ENCODE results near the gene CALM3.

GRCh38 chr19:46633130-46633529, 32.0 kb downstream of the CALM3 start:
- TF ChIP-seq ZNF274 (IDR thresholded peaks at IDR 0.05; ENCODE audit: low read depth, low read length): no peak
- TF ChIP-seq YY1 (IDR thresholded peaks at IDR 0.05; ENCODE audit: insufficient read depth, insufficient read length): no peak
